HG03558 (cell line): ENCODE measurements around the gene KCNS3.

Source experiments
- ATAC-seq: cut with Tn5 transposase; IDR thresholded peaks from one replicate; pipeline ENCODE4 v1.9.1; 2021; ENCODE audit warnings: moderate number of reproducible peaks; ENCODE audit not compliant: unreplicated experiment; ENCODE audit errors: extremely low read depth

Gene KCNS3

DNA sequence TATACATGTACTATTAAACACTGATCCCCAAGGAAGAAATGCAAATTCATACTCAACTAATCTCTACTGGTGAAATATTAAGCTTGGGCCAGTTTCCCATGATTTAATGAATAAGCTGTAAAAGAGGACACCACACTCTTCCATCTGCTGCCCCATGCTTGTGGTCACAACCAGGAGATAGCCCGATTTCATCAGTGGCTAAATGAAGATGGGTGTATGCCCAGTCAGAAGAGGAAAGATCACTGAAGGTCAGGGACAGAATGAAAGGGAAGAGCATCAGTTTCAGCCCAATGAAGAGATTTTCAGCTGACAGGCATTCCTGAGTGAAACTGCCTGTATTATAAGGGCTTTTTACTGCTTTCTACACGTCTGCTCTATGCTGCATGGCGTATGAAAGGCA is 103.5 kb downstream of the KCNS3 start:
- no peak for ATAC-seq
